Ectodermal cell (in vitro differentiated cells): ENCODE results near the gene HIPK4.
"Not testable (repeated sequence)": the region's sequence is repeated elsewhere in the genome, so short reads cannot be mapped to it uniquely, and the experiment has no call there.

ENCODE experiments used
- H3K27ac ChIP-seq: 2 replicates; pipeline ENCODE4 v1.7.0; 2013; ENCODE audit warnings: mild to moderate bottlenecking, low read depth, low read length; ENCODE audit not compliant: insufficient read depth, poor library complexity, severe bottlenecking
- H3K27me3 ChIP-seq: 2 replicates; pipeline ENCODE4 v1.7.0; 2013; ENCODE audit warnings: mild to moderate bottlenecking, low read length; ENCODE audit not compliant: insufficient read depth, control insufficient read depth, poor library complexity, severe bottlenecking
- H3K36me3 ChIP-seq: one replicate; pipeline ENCODE4 v1.7.0; 2013; ENCODE audit warnings: low read length; ENCODE audit not compliant: control insufficient read depth, insufficient read depth
- H3K4me1 ChIP-seq: one replicate; pipeline ENCODE4 v1.7.0; 2013; ENCODE audit warnings: low read length; ENCODE audit not compliant: control insufficient read depth, insufficient read depth
- H3K4me3 ChIP-seq: 2 replicates; pipeline ENCODE4 v1.7.0; 2013; ENCODE audit warnings: low read depth, low read length, control low read depth; ENCODE audit not compliant: insufficient read depth
- H3K9me3 ChIP-seq: 2 replicates; pipeline ENCODE4 v1.7.0; 2013; ENCODE audit warnings: mild to moderate bottlenecking, low read length, moderate library complexity; ENCODE audit not compliant: control insufficient read depth
- WGBS, 2 experiments: methylation state at CpG; one replicate each; pipeline ENCODE4 v1.1.7; 2013; ENCODE audit warnings: missing lambda C conversion rate in 2 of 2; 5-methylcytosine and 5-hydroxymethylcytosine counted together

HIPK4 gene

DNA sequence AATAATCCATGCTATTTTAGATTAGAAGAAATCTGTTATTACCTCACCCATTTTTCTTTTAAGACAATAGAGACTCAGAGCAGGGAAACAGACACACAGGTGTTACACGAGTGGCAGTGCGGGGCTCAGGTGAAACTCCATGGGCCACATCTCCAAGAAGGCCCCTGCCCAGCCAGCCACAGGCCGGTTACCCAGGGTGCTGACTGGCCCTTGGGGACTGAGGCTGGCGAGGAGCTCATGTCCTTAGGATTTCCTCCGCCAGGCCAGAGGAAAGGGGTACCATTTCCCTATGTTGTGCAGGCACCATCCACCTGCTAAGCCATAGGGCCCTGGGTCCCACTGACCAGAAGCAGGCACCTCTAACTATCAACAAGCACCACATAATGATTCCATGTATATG lies 52.4 kb downstream of the HIPK4 start:
- Histone ChIP-seq H3K4me1 (no peaks in the 10 kb centered on the region), H3K9me3 (no peaks in the 10 kb centered on the region), H3K27ac (no peak overlapping the region), H3K4me3 (no peak overlapping the region), H3K36me3 (peaks cover 5% of the 10 kb centered on the region), H3K27me3 (no peaks in the 10 kb centered on the region)
- 95 to 96% methylated on average over 5 of the region's 5 CpGs for WGBS, 2 experiments

GRCh38 chr19:40337107-40337506 lies 52.9 kb downstream of the HIPK4 start:
- Histone ChIP-seq H3K36me3 (peaks cover 5% of the 10 kb centered on the region), H3K27ac (no peak overlapping the region)
- 95% methylated on average over 2 of the region's 2 CpGs for WGBS, 2 experiments

GRCh38 chr19:40336601-40336900 lies 53.4 kb downstream of the HIPK4 start:
- Histone ChIP-seq H3K27me3 (no peaks in the 10 kb centered on the region), H3K27ac (no peak overlapping the region), H3K36me3 (peaks cover 5% of the 10 kb centered on the region), H3K9me3 (no peaks in the 10 kb centered on the region), H3K4me1 (no peaks in the 10 kb centered on the region), H3K4me3 (no peak overlapping the region)
- 94 to 100% methylated on average over 2 of the region's 2 CpGs for WGBS, 2 experiments

More at GRCh38 chr19:40337107-40337506, 52.9 kb downstream of the HIPK4 start:
- Histone ChIP-seq H3K4me3 (no peak overlapping the region), H3K9me3 (no peaks in the 10 kb centered on the region), H3K4me1 (no peaks in the 10 kb centered on the region), H3K27me3 (no peaks in the 10 kb centered on the region)

DNA sequence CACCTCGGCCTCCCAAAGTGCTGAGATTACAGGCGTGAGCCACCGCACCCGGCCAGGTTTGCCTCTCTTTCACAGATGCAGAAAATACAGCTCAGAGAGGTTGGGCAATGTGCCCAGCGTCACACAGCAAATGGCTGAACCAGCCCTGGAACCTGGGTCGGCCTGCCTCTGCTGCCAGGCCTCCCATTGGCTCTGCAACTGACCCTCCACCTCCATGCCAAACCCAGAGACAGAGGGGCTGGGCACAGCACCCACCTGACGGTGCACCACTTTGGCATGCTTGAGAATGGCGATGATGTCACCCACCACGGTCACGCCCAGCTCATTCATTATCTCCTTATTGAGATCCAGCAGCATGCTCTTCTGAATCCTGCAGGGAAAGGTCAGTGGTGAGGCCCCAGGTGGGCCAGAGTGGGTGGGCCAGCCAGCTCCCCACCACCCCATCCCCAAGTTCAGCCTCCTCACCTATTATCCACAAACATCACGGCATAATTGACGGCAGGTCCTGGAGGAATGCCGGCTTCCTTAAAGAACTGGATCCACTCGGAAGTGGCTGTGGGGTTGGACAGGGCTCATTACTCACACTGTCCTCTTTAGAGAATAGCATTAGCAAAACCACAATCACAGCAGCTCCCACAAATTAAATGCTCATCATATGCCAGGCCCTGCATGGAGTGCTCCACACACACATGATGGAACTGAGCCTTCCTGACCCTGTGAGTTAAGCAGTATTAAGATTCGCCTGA lies 54.0 kb downstream of the HIPK4 start:
- peaks cover 5% of the 10 kb centered on the region for H3K36me3 ChIP-seq
- no peak overlapping the region for H3K4me3 ChIP-seq
- H3K9me3 ChIP-seq = no peaks in the 10 kb centered on the region
- H3K4me1 ChIP-seq = no peaks in the 10 kb centered on the region
- 94 to 95% methylated on average over 15 of the region's 15 CpGs for WGBS, 2 experiments
- no peaks in the 10 kb centered on the region for H3K27me3 ChIP-seq
- no peak overlapping the region for H3K27ac ChIP-seq

GRCh38 chr19:40335101-40335500 lies 54.9 kb downstream of the HIPK4 start:
- H3K4me3 ChIP-seq = no peak overlapping the region

DNA sequence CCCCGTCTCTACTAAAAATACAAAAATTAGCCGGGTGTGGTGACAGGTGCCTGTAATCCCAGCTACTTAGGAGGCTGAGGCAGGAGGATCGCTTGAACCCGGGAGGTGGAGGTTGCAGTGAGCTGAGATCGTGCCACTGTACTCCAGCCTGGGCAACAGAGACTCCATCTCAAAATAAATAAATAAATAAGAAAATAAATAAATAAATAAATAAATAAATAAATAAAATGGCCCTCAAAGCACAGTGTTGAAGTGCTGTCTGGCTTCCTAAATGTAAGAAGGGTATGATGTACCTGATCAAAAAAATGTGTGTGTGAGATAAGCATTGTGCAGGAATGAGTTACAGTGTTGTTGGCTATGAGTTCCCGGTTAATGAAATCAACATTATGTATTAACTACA lies 56.9 kb downstream of the HIPK4 start:
- not testable (repeated sequence) for H3K27ac ChIP-seq, H3K4me1 ChIP-seq, H3K4me3 ChIP-seq, H3K27me3 ChIP-seq, H3K9me3 ChIP-seq
- 88 to 95% methylated on average over 3 to 4 of the region's 6 CpGs for WGBS, 2 experiments
- H3K36me3 ChIP-seq = peaks cover 16% of the 10 kb centered on the region

More at GRCh38 chr19:40335101-40335500, 54.9 kb downstream of the HIPK4 start:
- Histone ChIP-seq H3K4me1 (no peaks in the 10 kb centered on the region), H3K36me3 (peaks cover 9% of the 10 kb centered on the region), H3K27me3 (no peaks in the 10 kb centered on the region), H3K9me3 (no peaks in the 10 kb centered on the region), H3K27ac (no peak overlapping the region)

DNA sequence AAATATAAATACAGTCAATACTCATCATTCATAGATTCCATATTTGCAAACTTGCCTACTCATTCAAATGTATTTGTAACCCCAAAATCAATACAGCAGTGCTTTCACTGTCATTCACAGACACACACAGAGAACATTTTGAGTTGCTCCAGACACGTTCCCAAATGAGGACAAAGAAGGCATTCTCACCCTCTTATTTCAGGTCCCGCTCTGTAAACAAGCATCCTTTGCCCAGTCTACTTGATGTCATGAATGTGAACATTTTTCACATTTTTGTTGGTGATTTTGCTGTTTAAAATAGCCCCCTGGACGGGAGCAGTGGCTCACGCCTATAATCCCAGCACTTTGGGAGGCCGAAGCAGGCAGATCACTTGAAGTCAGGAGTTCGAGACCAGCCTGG lies 57.3 kb downstream of the HIPK4 start:
- Histone ChIP-seq H3K9me3 (no peaks in the 10 kb centered on the region), H3K4me3 (no peak overlapping the region), H3K27me3 (no peaks in the 10 kb centered on the region), H3K4me1 (no peaks in the 10 kb centered on the region), H3K27ac (no peak overlapping the region), H3K36me3 (peaks cover 21% of the 10 kb centered on the region)
- WGBS, 2 experiments = 92 to 96% methylated on average over 6 of the region's 6 CpGs

DNA sequence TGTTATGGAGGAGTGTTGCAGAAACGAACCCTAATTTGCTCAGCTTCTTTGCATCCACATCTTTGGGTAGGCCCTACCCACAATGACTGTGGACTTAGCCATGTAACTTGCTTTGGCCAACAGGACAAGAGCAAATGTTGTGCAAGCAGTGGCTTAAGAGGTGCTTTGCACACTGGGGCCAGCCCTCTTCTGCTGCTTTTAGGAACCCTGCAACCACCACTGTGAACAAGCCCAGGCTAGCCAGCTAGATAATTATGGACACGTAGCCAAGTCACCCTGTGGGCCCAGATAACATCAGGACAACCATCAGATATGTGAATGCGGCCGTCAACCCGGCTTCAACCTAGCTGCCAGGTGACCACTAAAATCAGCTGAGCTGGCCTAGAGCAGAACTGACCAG lies 58.9 kb downstream of the HIPK4 start:
- no peaks in the 10 kb centered on the region for H3K4me1 ChIP-seq
- H3K36me3 ChIP-seq = peaks cover 27% of the 10 kb centered on the region
- no peaks in the 10 kb centered on the region for H3K9me3 ChIP-seq
- 95 to 96% methylated on average over 5 of the region's 5 CpGs for WGBS, 2 experiments
- no peak overlapping the region for H3K27ac ChIP-seq
- H3K27me3 ChIP-seq = no peaks in the 10 kb centered on the region
- no peak overlapping the region for H3K4me3 ChIP-seq
